GM20000 (cell line): ENCODE results near the gene PLEKHH2.

Experiments
- DNase-seq: peaks from one replicate; pipeline ENCODE4 v3.0.0; 2012; ENCODE audit warnings: low spot score
- TF ChIP-seq, protein P1 (sequence below): IDR thresholded peaks from 2 replicates; pipeline ENCODE4 v1.5.1; 2012; ENCODE audit warnings: mild to moderate bottlenecking, control low read depth; ENCODE audit errors: extremely low read depth, missing control alignments

PLEKHH2 gene

DNA sequence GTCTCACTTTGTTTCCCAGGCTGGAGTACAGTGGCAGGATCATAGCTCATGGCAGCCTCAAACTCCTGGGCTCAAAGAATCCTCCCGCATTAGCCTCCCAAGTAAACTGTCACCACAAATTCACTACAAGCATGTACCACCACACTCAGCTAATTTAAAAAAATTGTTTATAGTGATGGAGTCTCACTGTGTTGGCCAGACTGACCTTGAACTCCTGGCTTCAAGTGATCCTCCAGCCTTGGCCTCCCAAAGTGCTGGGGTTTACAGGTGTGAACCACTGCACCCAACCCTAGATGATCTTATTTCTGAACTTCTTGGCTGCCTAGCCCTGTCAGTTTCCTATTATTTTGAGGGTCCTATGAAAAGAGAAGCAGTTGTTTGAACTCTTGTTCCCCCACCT lies 151.6 kb downstream of the PLEKHH2 start:
- TF ChIP-seq, protein P1, sequence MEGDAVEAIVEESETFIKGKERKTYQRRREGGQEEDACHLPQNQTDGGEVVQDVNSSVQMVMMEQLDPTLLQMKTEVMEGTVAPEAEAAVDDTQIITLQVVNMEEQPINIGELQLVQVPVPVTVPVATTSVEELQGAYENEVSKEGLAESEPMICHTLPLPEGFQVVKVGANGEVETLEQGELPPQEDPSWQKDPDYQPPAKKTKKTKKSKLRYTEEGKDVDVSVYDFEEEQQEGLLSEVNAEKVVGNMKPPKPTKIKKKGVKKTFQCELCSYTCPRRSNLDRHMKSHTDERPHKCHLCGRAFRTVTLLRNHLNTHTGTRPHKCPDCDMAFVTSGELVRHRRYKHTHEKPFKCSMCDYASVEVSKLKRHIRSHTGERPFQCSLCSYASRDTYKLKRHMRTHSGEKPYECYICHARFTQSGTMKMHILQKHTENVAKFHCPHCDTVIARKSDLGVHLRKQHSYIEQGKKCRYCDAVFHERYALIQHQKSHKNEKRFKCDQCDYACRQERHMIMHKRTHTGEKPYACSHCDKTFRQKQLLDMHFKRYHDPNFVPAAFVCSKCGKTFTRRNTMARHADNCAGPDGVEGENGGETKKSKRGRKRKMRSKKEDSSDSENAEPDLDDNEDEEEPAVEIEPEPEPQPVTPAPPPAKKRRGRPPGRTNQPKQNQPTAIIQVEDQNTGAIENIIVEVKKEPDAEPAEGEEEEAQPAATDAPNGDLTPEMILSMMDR = no peak
- no peak for DNase-seq

DNA sequence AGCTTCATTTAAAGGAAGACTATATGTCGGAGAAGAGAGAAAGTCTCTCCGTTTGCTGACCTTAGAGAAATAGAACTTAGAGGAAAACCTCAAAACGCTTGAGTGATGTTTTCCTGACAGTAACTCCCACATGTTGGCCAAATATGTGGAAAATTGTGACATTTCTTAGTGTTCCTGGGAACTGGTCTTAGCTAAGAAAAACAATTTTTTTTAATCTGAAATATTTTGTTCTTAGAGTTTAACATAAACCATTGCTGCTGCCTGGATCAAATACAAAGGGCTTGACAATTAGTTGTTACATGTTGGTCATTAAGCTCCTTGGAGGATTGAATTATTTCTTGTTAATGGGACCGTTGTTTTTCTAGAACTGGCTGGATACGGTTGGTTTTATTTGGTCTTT lies 153.1 kb downstream of the PLEKHH2 start:
- no peak for DNase-seq
- TF ChIP-seq, protein P1 = no peak

DNA sequence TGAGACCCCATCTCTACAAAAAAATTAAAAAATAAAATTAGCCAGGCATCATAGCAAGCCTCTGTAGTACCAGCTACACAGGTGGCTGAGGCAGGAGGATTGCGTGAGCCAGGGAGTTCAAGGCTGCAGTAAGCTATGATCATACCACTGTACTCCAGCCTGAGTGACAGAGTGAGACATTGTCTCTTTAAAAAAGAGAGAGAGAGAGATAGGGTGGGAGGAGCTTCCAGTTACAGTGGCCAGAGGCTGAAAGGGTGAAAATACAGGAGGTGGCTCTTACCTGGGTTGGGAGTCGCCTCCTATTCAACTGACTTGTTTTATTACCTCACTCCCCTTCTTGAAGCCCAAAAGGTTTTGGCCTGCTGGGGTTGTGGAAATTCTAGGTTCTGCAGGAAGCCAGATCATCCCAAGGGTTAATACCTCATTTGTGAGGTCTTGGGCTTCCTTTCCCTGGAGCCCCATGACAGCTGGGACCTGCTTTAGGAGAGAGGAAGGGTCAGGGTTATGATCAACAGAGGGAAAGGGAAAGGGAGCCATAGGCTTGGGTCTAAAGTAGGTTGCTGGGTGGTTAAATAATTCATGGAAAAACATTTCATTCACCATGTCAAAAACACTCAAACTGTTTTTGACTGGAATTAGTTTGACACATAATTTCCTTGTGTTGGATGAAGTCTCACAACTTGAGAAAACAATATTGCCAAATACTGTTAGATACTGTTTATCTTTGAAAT lies 154.1 kb downstream of the PLEKHH2 start:
- TF ChIP-seq, protein P1 = no peak
- no peak for DNase-seq

DNA sequence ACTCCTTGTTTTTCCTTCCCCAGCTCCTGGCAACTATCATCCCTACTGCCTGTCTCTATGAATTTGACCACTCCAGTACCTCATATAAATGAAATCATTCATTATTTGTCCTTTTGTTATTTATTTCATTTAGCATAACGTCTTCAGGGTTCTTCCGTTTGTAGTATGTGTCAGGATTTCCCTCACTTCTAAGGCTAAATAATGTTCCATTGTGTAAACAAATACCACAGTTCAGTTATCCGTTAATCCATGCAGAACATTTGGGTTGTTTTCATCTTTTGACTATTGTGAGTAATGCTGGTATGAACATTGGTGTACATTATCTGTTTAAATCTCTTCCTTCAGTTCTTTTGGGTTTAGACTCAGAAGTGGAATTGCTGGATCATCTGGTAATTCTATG lies 155.6 kb downstream of the PLEKHH2 start:
- TF ChIP-seq, protein P1 = no peak
- DNase-seq = no peak

DNA sequence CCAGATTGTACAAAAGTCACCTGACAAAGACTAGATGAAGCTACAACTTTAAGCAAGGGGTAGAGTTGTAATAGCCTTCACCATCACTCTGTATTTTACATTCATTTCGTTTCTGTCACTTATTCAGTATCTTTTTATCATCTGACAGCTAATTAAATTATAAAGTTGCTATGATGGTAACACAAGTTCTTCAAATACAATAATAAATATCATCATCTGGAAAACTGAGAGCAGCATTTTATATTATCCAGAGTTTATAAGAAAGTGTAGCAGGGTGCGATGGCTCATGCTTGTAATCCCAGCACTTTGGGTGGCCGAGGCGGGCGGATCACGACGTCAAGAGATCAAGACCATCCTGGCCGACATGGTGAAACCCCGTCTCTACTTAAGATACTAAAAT lies 157.9 kb downstream of the PLEKHH2 start:
- TF ChIP-seq, protein P1 = no peak
- no peak for DNase-seq

DNA sequence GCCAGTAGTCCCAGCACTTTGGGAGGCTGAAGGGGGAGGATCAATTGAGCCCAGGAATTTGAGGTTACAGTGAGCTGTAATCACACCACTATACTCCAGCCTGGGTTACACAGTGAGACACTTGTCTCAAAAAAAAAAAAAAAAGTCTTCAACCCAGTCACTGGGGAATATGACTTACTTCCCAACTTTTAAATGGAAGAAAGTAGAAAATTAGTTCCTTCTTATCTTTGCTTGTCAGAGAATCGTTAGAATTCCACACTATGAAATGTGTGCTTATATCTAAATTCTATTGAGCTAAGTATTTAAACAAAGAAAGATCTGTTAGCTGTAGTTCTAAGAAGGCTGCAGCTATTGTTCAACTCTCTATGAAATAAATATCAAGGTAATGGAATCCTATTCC lies 159.1 kb downstream of the PLEKHH2 start:
- TF ChIP-seq, protein P1 = no peak
- no peak for DNase-seq

DNA sequence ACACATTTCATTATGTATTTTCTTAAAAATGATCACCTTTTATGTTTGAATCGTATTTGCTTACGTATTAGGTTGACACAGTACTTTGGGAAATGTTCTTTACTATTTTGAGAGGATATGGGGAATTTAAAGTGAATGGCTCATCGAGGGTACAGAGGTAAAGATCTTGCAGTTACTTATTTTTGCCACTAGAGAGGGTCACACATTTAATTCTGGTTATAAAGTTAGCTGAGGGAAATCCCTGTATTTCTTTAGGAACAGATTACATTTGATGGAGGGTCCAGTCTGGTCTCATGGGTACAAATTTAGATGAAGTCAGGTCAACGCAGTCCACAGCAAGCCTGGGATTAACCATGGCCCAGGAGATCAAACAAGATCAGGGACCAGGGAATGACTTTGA lies 161.2 kb downstream of the PLEKHH2 start:
- no peak for DNase-seq
- TF ChIP-seq, protein P1 = no peak
